Measurements from ENCODE around the gene ARL8B. TPM values are rescaled to one million over a fixed set of nuclear protein-coding genes. Genes with fewer than 3 reads are reported as not detected.

ARL8B gene

GRCh38 chr3:5220667-5221431 is 98.8 kb downstream of the ARL8B start:
- no peak overlapping the region for H3K4me2 ChIP-seq (ENCODE audit: low read length)
- H3K4me1 ChIP-seq (ENCODE audit: control insufficient read depth, insufficient read depth, low read length): peaks cover 5% of the 10 kb centered on the region

GRCh38 chr3:5221701-5222100 is 99.6 kb downstream of the ARL8B start:
- peaks cover 15% of the 10 kb centered on the region for H3K36me3 ChIP-seq (ENCODE audit: insufficient read depth, low read length)
- H3K4me3 ChIP-seq (ENCODE audit: low read length): no peak overlapping the region

More at GRCh38 chr3:5220667-5221431, 98.8 kb downstream of the ARL8B start:
- Histone ChIP-seq H3K9ac (ENCODE audit: low read depth, low read length) (no peak overlapping the region), H3K9me3 (replicated peaks; ENCODE audit: low read length) (no peaks in the 10 kb centered on the region), H3K27me3 (ENCODE audit: control insufficient read depth, insufficient read depth, low read length) (no peaks in the 10 kb centered on the region), H3K4me3 (ENCODE audit: low read length) (no peak overlapping the region), H3K36me3 (ENCODE audit: insufficient read depth, low read length) (peaks cover 21% of the 10 kb centered on the region)

GRCh38 chr3:5222283-5223005 is 100.4 kb downstream of the ARL8B start:
- Histone ChIP-seq H3K4me1 (ENCODE audit: control insufficient read depth, insufficient read depth, low read length) (peaks cover 5% of the 10 kb centered on the region), H3K9me3 (replicated peaks; ENCODE audit: low read length) (no peaks in the 10 kb centered on the region), H3K4me3 (ENCODE audit: low read length) (no peak overlapping the region), H3K9ac (ENCODE audit: low read depth, low read length) (no peak overlapping the region), H3K36me3 (ENCODE audit: insufficient read depth, low read length) (peaks cover 8% of the 10 kb centered on the region), H3K4me2 (ENCODE audit: low read length) (no peak overlapping the region), H3K27me3 (ENCODE audit: control insufficient read depth, insufficient read depth, low read length) (peaks cover 2% of the 10 kb centered on the region)

More at GRCh38 chr3:5221701-5222100, 99.6 kb downstream of the ARL8B start:
- Histone ChIP-seq H3K9ac (ENCODE audit: low read depth, low read length) (no peak overlapping the region), H3K4me2 (ENCODE audit: low read length) (no peak overlapping the region), H3K27me3 (ENCODE audit: control insufficient read depth, insufficient read depth, low read length) (no peaks in the 10 kb centered on the region), H3K9me3 (replicated peaks; ENCODE audit: low read length) (no peaks in the 10 kb centered on the region), H3K4me1 (ENCODE audit: control insufficient read depth, insufficient read depth, low read length) (peaks cover 5% of the 10 kb centered on the region)

- no peak overlapping the region for H3K4me2 ChIP-seq (ENCODE audit: low read length)
- H3K9me3 ChIP-seq (replicated peaks; ENCODE audit: low read length): no peaks in the 10 kb centered on the region
- H3K36me3 ChIP-seq (ENCODE audit: insufficient read depth, low read length): no peaks in the 10 kb centered on the region
- no peaks in the 10 kb centered on the region for H3K4me1 ChIP-seq (ENCODE audit: control insufficient read depth, insufficient read depth, low read length)
- peaks cover 14% of the 10 kb centered on the region for H3K27me3 ChIP-seq (ENCODE audit: control insufficient read depth, insufficient read depth, low read length)
- H3K9ac ChIP-seq (ENCODE audit: low read depth, low read length): no peak overlapping the region
- no peak overlapping the region for H3K4me3 ChIP-seq (ENCODE audit: low read length)
These were observed 104.7 kb downstream of the ARL8B start for GRCh38 chr3:5226783-5227182.

- Histone ChIP-seq H3K27me3 (ENCODE audit: control insufficient read depth, insufficient read depth, low read length) (peaks cover 15% of the 10 kb centered on the region), H3K4me2 (ENCODE audit: low read length) (no peak overlapping the region), H3K4me1 (ENCODE audit: control insufficient read depth, insufficient read depth, low read length) (no peaks in the 10 kb centered on the region), H3K4me3 (ENCODE audit: low read length) (no peak overlapping the region), H3K9me3 (replicated peaks; ENCODE audit: low read length) (no peaks in the 10 kb centered on the region), H3K9ac (ENCODE audit: low read depth, low read length) (no peak overlapping the region), H3K36me3 (ENCODE audit: insufficient read depth, low read length) (no peaks in the 10 kb centered on the region)
These were observed 105.7 kb downstream of the ARL8B start for GRCh38 chr3:5227812-5228211.

- H3K36me3 ChIP-seq (ENCODE audit: insufficient read depth, low read length): no peaks in the 10 kb centered on the region
- H3K9me3 ChIP-seq (replicated peaks; ENCODE audit: low read length): no peaks in the 10 kb centered on the region
- H3K4me2 ChIP-seq (ENCODE audit: low read length): no peak overlapping the region
- no peaks in the 10 kb centered on the region for H3K4me1 ChIP-seq (ENCODE audit: control insufficient read depth, insufficient read depth, low read length)
- H3K4me3 ChIP-seq (ENCODE audit: low read length): no peak overlapping the region
- H3K27me3 ChIP-seq (ENCODE audit: control insufficient read depth, insufficient read depth, low read length): peaks cover 15% of the 10 kb centered on the region
- no peak overlapping the region for H3K9ac ChIP-seq (ENCODE audit: low read depth, low read length)
These were observed 107.3 kb downstream of the ARL8B start for GRCh38 chr3:5229414-5229813.

Small RNA genes within 50 kb of the gene (small RNA-seq; reads per million reads assigned to genes)
- gene AC090955.1 (not detected), gene RF00019 (not detected)

All from skeletal muscle satellite cell (primary cell).